SK-N-SH treated with all-trans-retinoic acid at 6 μM for 48 hours (cell line): ENCODE measurements around the gene ATP6V0D1.

Experiments
- ATAC-seq: fragments of 200-7000 bp; cut with Tn5 transposase; 3 replicates; pipeline ENCODE4 v1.9.1; 2020; ENCODE audit warnings: mild to moderate bottlenecking, moderate library complexity
- BACH2 ChIP-seq: fragments of 250-450 bp; sonication (Bioruptor Pico); IDR thresholded peaks from 2 replicates; pipeline ENCODE4 v1.9.0; 2021; ENCODE audit warnings: mild to moderate bottlenecking, borderline replicate concordance
- CSDC2 ChIP-seq: fragments of 250-450 bp; sonication (Bioruptor Pico); IDR thresholded peaks from 2 replicates; pipeline ENCODE4 v1.5.0; 2020; ENCODE audit warnings: mild to moderate bottlenecking, moderate library complexity
- ESRRG ChIP-seq: fragments of 250-450 bp; sonication (Bioruptor Pico); IDR thresholded peaks from 2 replicates; pipeline ENCODE4 v1.6.1; 2021; ENCODE audit warnings: mild to moderate bottlenecking
- GLIS3 ChIP-seq: fragments of 250-450 bp; sonication (Bioruptor Pico); IDR thresholded peaks from 2 replicates; pipeline ENCODE4 v1.5.0; 2020; ENCODE audit warnings: mild to moderate bottlenecking, moderate library complexity
- OSR1 ChIP-seq: fragments of 250-450 bp; sonication (Bioruptor Pico); IDR thresholded peaks from 2 replicates; pipeline ENCODE4 v1.8.0; 2022; ENCODE audit warnings: moderate library complexity, mild to moderate bottlenecking, inconsistent platforms
- POU6F1 ChIP-seq: fragments of 250-450 bp; sonication (Bioruptor Pico); IDR thresholded peaks from 2 replicates; pipeline ENCODE4 v1.8.0; 2021; ENCODE audit warnings: low read depth, mild to moderate bottlenecking, moderate library complexity, borderline replicate concordance
- PPARA ChIP-seq: fragments of 250-450 bp; sonication (Bioruptor Pico); IDR thresholded peaks from 2 replicates; pipeline ENCODE4 v1.5.0; 2020; ENCODE audit warnings: mild to moderate bottlenecking, borderline replicate concordance
- RARB ChIP-seq: fragments of 250-450 bp; sonication (Bioruptor Pico); IDR thresholded peaks from 2 replicates; pipeline ENCODE4 v1.8.0; 2021; ENCODE audit warnings: mild to moderate bottlenecking, moderate library complexity
- SNAI2 ChIP-seq: fragments of 250-450 bp; sonication (Bioruptor Pico); IDR thresholded peaks from 2 replicates; pipeline ENCODE4 v1.5.0; 2020; ENCODE audit warnings: mild to moderate bottlenecking, moderate library complexity
- TCF4 ChIP-seq: fragments of 250-450 bp; sonication (Bioruptor Pico); IDR thresholded peaks from 2 replicates; pipeline ENCODE4 v1.8.0; 2021; ENCODE audit warnings: mild to moderate bottlenecking, moderate library complexity, borderline replicate concordance
- TOX ChIP-seq: fragments of 250-450 bp; sonication (Bioruptor Pico); IDR thresholded peaks from 2 replicates; pipeline ENCODE4 v1.8.0; 2021; ENCODE audit warnings: mild to moderate bottlenecking, moderate library complexity, borderline replicate concordance
- ZC3H10 ChIP-seq: fragments of 250-450 bp; sonication (Bioruptor Pico); IDR thresholded peaks from 2 replicates; pipeline ENCODE4 v1.5.1; 2021; ENCODE audit warnings: mild to moderate bottlenecking, moderate library complexity
- ZFP3 ChIP-seq: fragments of 250-450 bp; sonication (Bioruptor Pico); IDR thresholded peaks from 2 replicates; pipeline ENCODE4 v1.5.0; 2020; ENCODE audit warnings: mild to moderate bottlenecking, moderate library complexity
- ZFP30 ChIP-seq: fragments of 450-650 bp; formaldehyde crosslinking; IDR thresholded peaks from 2 replicates; pipeline ENCODE4 v1.5.0; 2022; ENCODE audit warnings: mild to moderate bottlenecking, moderate library complexity
- ZNF565 ChIP-seq: fragments of 450-650 bp; formaldehyde crosslinking; conservative IDR thresholded peaks from 2 replicates; pipeline ENCODE4 v1.5.0; 2020; ENCODE audit warnings: low read depth, mild to moderate bottlenecking, moderate library complexity
- ZNF70 ChIP-seq: fragments of 450-650 bp; formaldehyde crosslinking; IDR thresholded peaks from 2 replicates; pipeline ENCODE4 v1.5.0; 2020; ENCODE audit warnings: mild to moderate bottlenecking, moderate library complexity
- ZNF8 ChIP-seq: fragments of 450-650 bp; formaldehyde crosslinking; IDR thresholded peaks from 2 replicates; pipeline ENCODE4 v1.5.0; 2020; ENCODE audit warnings: mild to moderate bottlenecking, moderate library complexity
- TF ChIP-seq, protein P1 (sequence below): fragments of 250-450 bp; sonication (Bioruptor Pico); IDR thresholded peaks from 2 replicates; pipeline ENCODE4 v1.8.0; 2020; ENCODE audit warnings: mild to moderate bottlenecking, moderate library complexity, borderline replicate concordance
- TF ChIP-seq, protein P2 (sequence below): fragments of 250-450 bp; sonication (Bioruptor Pico); IDR thresholded peaks from 2 replicates; pipeline ENCODE4 v1.5.1; 2021; ENCODE audit warnings: mild to moderate bottlenecking, moderate library complexity
- TF ChIP-seq, protein P3 (sequence below): fragments of 250-450 bp; sonication (Bioruptor Pico); IDR thresholded peaks from 2 replicates; pipeline ENCODE4 v1.5.0; 2020; ENCODE audit warnings: mild to moderate bottlenecking, moderate library complexity

ATP6V0D1 gene

DNA sequence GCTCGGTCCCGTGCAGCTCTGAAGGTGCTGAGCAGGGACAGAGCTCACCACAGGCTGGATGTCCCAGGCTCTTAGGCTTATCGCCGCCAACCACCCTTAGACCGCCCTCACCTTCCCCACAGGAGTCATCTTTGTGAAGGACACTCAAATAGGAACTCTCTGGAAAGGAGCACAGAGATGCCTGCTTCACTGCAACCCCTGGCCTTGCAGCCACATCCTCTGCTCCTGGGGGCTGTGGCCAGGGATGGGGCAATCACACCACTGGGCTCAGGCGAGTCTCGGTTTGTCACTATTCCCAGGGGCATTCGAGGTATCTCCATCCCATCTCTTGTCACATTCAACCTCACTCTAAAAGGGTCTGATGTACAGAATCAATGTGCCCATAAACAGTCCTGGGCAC is 75.6 kb downstream of the ATP6V0D1 start (continued):
- no peak for TF ChIP-seq PPARA (CRISPR knock-in tag)

DNA sequence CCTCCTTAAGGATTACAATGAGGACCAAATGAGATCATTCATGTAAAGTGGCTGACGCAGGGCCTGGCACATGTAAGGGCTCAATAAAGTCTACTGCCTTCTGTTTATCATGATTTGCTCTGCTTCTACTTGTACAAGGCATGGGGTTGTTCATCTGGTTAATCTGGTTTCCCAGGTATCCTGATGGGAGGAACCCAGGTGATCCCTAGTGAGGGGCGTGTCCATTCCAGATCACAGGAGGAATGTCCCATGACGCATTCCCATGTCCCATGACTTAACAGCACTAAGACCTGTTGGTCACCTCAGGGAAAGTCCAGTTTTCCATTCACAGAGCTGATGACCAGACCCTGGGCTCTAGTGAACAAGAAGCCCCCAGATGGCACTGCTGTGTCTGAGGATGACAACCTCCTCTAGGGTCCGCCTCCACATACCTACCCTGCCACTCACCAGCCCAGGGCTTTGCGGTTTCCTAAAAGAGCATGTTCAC is 76.2 kb downstream of the ATP6V0D1 start:
- TF ChIP-seq BACH2 (CRISPR knock-in tag) (no peak), SNAI2 (CRISPR knock-in tag) (no peak), ZNF8 (CRISPR knock-in tag) (no peak), ESRRG (CRISPR knock-in tag) (no peak), PPARA (CRISPR knock-in tag) (no peak), ZNF70 (CRISPR knock-in tag) (no peak)
- TF ChIP-seq, protein P1, sequence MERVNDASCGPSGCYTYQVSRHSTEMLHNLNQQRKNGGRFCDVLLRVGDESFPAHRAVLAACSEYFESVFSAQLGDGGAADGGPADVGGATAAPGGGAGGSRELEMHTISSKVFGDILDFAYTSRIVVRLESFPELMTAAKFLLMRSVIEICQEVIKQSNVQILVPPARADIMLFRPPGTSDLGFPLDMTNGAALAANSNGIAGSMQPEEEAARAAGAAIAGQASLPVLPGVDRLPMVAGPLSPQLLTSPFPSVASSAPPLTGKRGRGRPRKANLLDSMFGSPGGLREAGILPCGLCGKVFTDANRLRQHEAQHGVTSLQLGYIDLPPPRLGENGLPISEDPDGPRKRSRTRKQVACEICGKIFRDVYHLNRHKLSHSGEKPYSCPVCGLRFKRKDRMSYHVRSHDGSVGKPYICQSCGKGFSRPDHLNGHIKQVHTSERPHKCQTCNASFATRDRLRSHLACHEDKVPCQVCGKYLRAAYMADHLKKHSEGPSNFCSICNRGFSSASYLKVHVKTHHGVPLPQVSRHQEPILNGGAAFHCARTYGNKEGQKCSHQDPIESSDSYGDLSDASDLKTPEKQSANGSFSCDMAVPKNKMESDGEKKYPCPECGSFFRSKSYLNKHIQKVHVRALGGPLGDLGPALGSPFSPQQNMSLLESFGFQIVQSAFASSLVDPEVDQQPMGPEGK (CRISPR knock-in tag), result no peak
- no peak for ATAC-seq

- no peak for TF ChIP-seq ZNF70 (CRISPR knock-in tag)
- TF ChIP-seq, protein P1 (CRISPR knock-in tag), result no peak
- TF ChIP-seq BACH2 (CRISPR knock-in tag), result no peak
- TF ChIP-seq, protein P2, sequence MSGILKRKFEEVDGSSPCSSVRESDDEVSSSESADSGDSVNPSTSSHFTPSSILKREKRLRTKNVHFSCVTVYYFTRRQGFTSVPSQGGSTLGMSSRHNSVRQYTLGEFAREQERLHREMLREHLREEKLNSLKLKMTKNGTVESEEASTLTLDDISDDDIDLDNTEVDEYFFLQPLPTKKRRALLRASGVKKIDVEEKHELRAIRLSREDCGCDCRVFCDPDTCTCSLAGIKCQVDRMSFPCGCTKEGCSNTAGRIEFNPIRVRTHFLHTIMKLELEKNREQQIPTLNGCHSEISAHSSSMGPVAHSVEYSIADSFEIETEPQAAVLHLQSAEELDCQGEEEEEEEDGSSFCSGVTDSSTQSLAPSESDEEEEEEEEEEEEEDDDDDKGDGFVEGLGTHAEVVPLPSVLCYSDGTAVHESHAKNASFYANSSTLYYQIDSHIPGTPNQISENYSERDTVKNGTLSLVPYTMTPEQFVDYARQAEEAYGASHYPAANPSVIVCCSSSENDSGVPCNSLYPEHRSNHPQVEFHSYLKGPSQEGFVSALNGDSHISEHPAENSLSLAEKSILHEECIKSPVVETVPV (CRISPR knock-in tag), result no peak
- no peak for TF ChIP-seq OSR1
- no peak for TF ChIP-seq GLIS3 (CRISPR knock-in tag)
- no peak for TF ChIP-seq ZC3H10 (CRISPR knock-in tag)
- TF ChIP-seq ZFP3 (CRISPR knock-in tag), result no peak
- no peak for TF ChIP-seq TOX
- TF ChIP-seq, protein P3, sequence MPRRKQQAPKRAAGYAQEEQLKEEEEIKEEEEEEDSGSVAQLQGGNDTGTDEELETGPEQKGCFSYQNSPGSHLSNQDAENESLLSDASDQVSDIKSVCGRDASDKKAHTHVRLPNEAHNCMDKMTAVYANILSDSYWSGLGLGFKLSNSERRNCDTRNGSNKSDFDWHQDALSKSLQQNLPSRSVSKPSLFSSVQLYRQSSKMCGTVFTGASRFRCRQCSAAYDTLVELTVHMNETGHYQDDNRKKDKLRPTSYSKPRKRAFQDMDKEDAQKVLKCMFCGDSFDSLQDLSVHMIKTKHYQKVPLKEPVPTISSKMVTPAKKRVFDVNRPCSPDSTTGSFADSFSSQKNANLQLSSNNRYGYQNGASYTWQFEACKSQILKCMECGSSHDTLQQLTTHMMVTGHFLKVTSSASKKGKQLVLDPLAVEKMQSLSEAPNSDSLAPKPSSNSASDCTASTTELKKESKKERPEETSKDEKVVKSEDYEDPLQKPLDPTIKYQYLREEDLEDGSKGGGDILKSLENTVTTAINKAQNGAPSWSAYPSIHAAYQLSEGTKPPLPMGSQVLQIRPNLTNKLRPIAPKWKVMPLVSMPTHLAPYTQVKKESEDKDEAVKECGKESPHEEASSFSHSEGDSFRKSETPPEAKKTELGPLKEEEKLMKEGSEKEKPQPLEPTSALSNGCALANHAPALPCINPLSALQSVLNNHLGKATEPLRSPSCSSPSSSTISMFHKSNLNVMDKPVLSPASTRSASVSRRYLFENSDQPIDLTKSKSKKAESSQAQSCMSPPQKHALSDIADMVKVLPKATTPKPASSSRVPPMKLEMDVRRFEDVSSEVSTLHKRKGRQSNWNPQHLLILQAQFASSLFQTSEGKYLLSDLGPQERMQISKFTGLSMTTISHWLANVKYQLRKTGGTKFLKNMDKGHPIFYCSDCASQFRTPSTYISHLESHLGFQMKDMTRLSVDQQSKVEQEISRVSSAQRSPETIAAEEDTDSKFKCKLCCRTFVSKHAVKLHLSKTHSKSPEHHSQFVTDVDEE (CRISPR knock-in tag), result no peak
- TF ChIP-seq PPARA (CRISPR knock-in tag), result no peak
- no peak for ATAC-seq
Observed at GRCh38 chr16:67403976-67404555, 76.9 kb downstream of the ATP6V0D1 start.

GRCh38 chr16:67400901-67401300 is 80.1 kb downstream of the ATP6V0D1 start:
- no peak for ATAC-seq
- TF ChIP-seq ZNF8 (CRISPR knock-in tag) (no peak), OSR1 (no peak), PPARA (CRISPR knock-in tag) (no peak), TOX (no peak), ZNF565 (CRISPR knock-in tag) (no peak), ESRRG (CRISPR knock-in tag) (no peak), RARB (CRISPR knock-in tag) (no peak), POU6F1 (CRISPR knock-in tag) (no peak), SNAI2 (CRISPR knock-in tag) (no peak), ZFP3 (CRISPR knock-in tag) (no peak), ZNF70 (CRISPR knock-in tag) (no peak), CSDC2 (no peak), ZC3H10 (CRISPR knock-in tag) (no peak), ZFP30 (no peak), TCF4 (CRISPR knock-in tag) (no peak)
- TF ChIP-seq, protein P1 (CRISPR knock-in tag), result no peak
